HG02763 (cell line): Measurements from ENCODE around the gene RASAL2.

ENCODE experiments used
- ATAC-seq: cut with Tn5 transposase; IDR thresholded peaks from one replicate; pipeline ENCODE4 v1.9.1; 2021; ENCODE audit warnings: mild to moderate bottlenecking, moderate library complexity; ENCODE audit not compliant: unreplicated experiment

The RASAL2 gene

DNA sequence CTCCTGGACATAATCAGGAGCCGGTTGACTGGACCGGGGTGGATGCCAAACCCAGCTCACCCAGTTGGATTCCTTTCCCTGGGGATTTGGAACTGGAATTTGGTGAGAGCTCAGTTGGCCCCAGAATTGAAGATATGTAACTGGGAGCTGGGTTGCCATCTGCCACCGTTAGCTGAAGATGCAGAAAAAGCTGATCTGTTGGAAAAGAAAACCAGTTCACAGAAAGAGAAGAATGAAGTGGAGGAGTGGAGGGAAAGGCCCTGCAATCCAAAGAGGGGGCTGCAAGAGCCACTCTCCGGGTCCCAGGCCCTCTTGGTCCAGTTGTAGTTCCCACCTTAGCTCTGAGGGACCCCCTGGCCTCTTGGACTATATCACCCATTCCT lies 435.0 kb downstream of the RASAL2 start:
- ATAC-seq: no peak

DNA sequence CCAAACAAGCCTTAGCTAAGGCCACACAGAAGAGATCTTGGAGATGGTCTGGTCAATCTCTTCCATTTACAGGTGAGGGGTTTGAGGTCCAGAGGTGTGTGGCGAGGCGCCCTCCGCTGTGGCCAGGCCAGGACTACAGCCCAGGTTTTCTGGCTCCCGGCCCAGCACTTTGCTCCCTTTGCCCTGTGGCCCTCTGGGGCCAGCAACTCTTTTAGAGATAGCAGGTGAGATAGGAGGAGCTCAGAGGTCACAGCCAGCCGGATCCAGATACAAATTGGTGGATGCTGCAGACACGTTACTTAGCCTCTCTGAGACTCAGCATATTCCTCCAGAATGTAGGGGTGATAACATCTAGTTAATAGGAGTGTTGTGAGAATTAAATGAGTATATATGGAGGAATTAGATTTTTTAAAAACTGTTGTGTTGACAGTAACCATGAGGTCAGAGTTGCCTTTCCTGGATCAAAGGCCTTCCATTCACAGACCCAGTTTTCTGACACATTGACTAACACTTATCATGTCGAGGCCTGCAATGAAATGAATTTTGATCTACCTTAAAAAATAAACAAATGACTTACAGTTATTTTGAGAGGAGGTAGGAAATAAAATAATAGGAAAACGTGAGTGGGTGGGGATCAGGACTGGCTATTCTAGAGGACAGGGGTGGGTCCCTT lies 435.6 kb downstream of the RASAL2 start:
- no peak for ATAC-seq

DNA sequence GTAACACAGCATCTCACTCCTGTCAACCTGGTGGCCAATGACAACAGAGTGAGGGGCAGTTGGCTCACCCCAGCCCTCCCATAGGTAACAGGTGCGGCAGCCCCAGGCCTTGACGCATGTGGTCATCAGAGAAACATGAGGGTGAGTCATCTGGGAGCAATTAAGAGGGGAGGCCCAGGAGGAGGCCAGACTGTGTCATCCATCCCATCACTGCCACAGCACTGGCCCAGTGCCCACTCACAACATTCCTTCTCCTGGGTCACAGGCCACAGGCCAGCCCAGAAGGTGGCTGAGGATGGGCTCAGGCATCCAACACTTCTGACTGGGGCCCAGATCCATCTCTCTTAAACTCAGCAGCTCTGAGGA lies 436.1 kb downstream of the RASAL2 start:
- no peak for ATAC-seq

DNA sequence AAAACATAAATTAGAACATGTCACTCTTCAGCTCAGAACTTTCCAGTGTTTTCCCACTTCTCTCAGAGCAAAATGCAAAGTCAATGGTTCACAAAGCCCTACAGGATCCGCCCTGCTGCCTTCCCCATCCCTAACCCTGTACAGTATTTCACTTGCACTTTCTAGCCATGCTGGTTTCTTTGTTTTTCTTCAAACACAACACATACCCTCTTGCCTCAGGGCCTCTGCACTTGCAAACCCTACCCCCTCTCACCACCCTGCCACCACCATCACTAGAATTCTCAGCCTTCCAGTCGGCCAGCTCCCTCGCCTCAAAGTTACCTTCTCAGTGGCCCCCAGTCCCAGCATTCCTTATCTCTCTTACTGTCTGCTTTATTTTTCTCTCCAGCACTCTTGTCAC lies 436.6 kb downstream of the RASAL2 start:
- ATAC-seq: no peak

DNA sequence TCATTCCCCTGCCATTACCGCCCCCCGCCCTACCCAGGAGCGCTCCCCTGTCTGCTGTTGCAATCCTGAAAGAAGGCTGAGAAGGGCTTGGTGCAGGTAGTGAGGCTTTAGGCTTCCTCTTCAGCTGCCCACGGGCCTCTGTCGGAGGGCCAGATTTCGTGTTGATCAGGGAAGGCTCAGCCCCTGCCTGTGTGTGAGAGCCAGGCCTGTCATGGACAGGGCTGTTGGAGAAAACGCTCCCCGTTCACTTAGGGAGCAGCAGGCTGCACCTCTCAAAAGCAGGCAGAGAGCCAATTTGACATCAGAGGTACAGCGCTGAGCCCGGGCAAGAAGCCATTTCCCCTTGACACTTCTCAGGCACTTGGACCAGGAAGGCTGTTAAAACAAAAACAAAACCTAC lies 438.0 kb downstream of the RASAL2 start:
- ATAC-seq: no peak

DNA sequence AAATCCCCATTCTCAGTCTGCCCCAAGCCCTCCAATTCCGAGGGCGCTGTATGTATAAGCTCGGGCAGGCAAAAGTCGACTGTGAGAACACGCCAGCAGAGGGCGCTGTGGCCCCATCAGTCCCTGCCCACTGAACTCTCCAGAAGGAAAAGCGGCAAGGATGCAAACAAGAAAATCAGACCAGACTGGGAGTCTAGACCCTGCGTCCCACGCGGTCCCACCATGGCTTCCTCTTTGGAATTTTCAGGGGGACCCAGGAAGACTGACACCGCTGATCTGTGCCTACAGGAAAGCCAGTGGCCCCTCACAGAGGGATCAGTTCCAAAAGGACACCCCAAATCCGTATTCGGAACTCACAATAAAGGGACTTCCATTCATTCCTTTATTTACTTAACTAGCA lies 438.5 kb downstream of the RASAL2 start:
- peak; percentile 60 for ATAC-seq

DNA sequence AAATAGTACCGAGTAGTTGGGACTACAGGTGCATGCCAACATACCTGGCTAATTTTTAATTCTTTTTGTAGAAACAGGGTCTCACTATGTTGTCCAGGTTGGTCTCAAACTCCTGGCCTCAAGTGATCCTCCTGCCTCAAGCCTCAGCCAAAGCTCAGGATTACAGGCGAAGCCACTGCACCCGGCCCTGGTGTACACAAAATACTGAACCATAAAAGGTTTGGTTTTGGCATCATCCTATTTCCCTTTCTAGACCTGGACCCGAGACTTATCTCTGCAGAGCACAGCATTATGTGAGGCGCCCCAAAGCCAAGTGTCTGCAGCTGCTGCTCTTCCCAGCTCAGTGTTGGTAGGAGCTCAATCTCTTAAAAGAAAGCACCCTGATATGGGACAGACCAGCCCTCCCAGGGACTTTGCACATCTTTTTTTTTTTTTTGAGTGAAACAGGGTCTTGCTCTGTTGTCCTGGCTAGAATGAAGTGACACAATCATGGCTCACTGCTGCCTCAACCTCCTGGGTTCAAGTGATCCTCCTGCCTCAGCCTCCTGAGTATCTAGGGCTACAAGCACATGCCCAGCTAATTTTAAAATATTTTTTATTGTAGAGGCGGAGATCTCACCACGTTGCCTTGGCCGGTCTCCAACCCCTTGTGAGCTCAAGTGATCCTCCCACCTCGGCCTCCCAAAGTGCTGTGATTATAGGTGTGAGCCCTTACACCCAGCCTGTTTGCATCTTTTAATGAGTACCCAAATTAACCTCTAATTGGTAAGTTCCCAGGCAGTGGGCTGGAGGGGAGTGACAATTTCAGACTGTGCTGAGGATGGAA lies 439.4 kb downstream of the RASAL2 start:
- no peak for ATAC-seq
